Measurements from ENCODE around the gene MYL7. TPM values are rescaled to one million over a fixed set of nuclear protein-coding genes. Genes with fewer than 3 reads are reported as not detected.

MYL7 gene
- total and polyA plus RNA-seq, 2 donors (not counting 3 experiments of a cell fraction or from before 2014, with no cell fraction given): not detected

- H4K20me1 ChIP-seq (replicated peaks; ENCODE audit: control insufficient read depth, extremely low read depth, insufficient read depth, low read length): no peaks in the 10 kb centered on the region
- no peak overlapping the region for H3K4me2 ChIP-seq (ENCODE audit: insufficient read depth, low read length)
- peaks cover 4% of the 10 kb centered on the region for H3K79me2 ChIP-seq (ENCODE audit: control insufficient read depth, insufficient read depth, low read length)
- FAIRE-seq: no peak
- H3K4me3 ChIP-seq (replicated peaks in 1 of 3; ENCODE audit: insufficient read depth in 1 of 3, low read depth in 1 of 3, low read length in 3 of 3): no peak overlapping the region
- no peak overlapping the region for H2AFZ ChIP-seq (ENCODE audit: low read depth, low read length)
- H3K9me3 ChIP-seq (replicated peaks; ENCODE audit: control insufficient read depth, insufficient read depth, low read length): no peaks in the 10 kb centered on the region
- BruUV-seq (replicated peaks): no TSS peak
- no peaks in the 10 kb centered on the region for H3K27me3 ChIP-seq (ENCODE audit: control insufficient read depth in 2 of 2, insufficient read depth in 2 of 2, low read length in 2 of 2)
- H3K9me1 ChIP-seq (replicated peaks; ENCODE audit: control insufficient read depth, extremely low read depth, insufficient read depth, low read length): no peaks in the 10 kb centered on the region
- intact Hi-C loops (cut with micrococcal nuclease): no loop called here
- CTCF ChIA-PET: interaction anchor here (0.6 to 1.5 kb wide), 5 partner anchors 8 to 82 kb away, joined by 3 to 6 read pairs (median 3); partner anchors contain the start of gene POLD2
- TF ChIP-seq, protein P1, sequence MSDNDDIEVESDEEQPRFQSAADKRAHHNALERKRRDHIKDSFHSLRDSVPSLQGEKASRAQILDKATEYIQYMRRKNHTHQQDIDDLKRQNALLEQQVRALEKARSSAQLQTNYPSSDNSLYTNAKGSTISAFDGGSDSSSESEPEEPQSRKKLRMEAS (IDR thresholded peaks at IDR 0.05; ENCODE audit: insufficient read depth, insufficient read length): no peak
- no peak for TF ChIP-seq MYC (IDR thresholded peaks at IDR 0.05; ENCODE audit: low read depth, low read length)
- TF ChIP-seq POLR2A (IDR thresholded peaks at IDR 0.05; ENCODE audit: low read depth, low read length): no peak
- TF ChIP-seq JUN (IDR thresholded peaks at IDR 0.05; ENCODE audit: borderline replicate concordance, insufficient read depth, insufficient read length, low read depth): no peak
- no peak for TF ChIP-seq POLR2AphosphoS5 (IDR thresholded peaks at IDR 0.05; ENCODE audit: insufficient read depth, low read depth, low read length)
- no peak for TF ChIP-seq FOS (IDR thresholded peaks at IDR 0.05; ENCODE audit: borderline replicate concordance, insufficient read depth, low read length)
- no peak for TF ChIP-seq EZH2 (IDR thresholded peaks at IDR 0.05; ENCODE audit: borderline replicate concordance, low read depth, low read length, severe bottlenecking)
- TF ChIP-seq GATA2 (IDR thresholded peaks at IDR 0.05; ENCODE audit: insufficient read depth, insufficient read length, low read depth, low read length): no peak
- no peak for TF ChIP-seq CTCF (IDR thresholded peaks at IDR 0.05; ENCODE audit: extremely low read depth in 1 of 2, insufficient read depth in 1 of 2, low read depth in 1 of 2, low read length in 2 of 2)
- dilution Hi-C loops (cut with MboI; ENCODE audit: extremely low pct_ligation_motif_present, low sequenced_read_pairs): no loop called here
- no peaks in the 10 kb centered on the region for H3K4me1 ChIP-seq (ENCODE audit: control insufficient read depth, extremely low read depth, insufficient read depth, low read length)
- H3K9ac ChIP-seq (replicated peaks; ENCODE audit: extremely low read depth, insufficient read depth, low read length): no peak overlapping the region
- POLR2A ChIA-PET: no interaction called here
- H3K36me3 ChIP-seq (ENCODE audit: control insufficient read depth in 2 of 2, extremely low read depth in 1 of 2, insufficient read depth in 2 of 2, low read length in 2 of 2): peaks cover 3 to 25% of the 10 kb centered on the region in 2 experiments
- no peak for DNase-seq (ENCODE audit: low read depth, low spot score)
- no peak overlapping the region for H3K27ac ChIP-seq (ENCODE audit: insufficient read depth, low read depth, low read length)
Measured at GRCh38 chr7:44114586-44115310, 26.4 kb downstream of the MYL7 start.

All from endothelial cell of umbilical vein (primary cell).